HG02623 (cell line): ENCODE data around the gene SLC25A29.
"Not testable (repeated sequence)": the region's sequence is repeated elsewhere in the genome, so short reads cannot be mapped to it uniquely, and the experiment has no call there.

ENCODE experiments used
- ATAC-seq: cut with Tn5 transposase; IDR thresholded peaks from one replicate; pipeline ENCODE4 v1.9.1; 2021; ENCODE audit warnings: moderate library complexity; ENCODE audit not compliant: unreplicated experiment

Gene SLC25A29

DNA sequence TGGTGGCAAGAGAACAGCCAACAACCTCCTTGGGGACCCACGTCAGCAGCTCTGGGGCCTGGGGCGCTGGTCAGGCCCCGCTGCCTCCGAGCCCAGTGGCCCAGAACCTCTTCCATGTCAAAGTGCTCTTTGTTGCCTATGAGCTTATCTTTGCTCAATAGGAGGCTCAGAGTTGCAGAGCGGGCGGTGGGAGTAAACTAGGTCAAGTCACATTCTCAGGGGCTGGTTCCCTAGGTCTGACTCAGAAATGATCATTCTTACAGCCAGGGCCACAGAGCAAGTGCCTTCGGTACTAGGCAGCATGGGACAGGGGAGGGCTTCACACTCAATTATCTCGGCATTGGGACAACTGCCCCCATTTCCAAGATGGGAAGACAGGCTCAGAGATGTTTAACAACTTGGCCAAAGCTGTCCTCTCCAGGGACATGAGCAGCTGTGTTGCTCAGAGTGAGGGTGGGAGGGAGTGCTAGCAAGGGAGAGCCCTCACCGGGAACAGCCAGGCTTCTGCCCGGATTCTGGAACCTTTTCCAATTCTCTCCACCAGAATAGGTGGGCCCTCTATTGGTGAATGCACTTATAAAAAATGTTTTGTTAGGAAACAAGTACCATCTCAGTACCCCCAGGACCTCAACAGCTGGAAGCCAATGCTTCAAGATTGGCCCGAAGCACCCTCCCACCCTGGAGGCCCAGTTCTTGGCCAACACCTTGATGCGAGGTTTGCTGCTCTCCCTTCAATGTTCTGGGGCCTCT, 11.9 kb downstream of the SLC25A29 start:
- ATAC-seq: no peak

- ATAC-seq: no peak
Measured at GRCh38 chr14:100293497-100294212, 12.6 kb downstream of the SLC25A29 start.

DNA sequence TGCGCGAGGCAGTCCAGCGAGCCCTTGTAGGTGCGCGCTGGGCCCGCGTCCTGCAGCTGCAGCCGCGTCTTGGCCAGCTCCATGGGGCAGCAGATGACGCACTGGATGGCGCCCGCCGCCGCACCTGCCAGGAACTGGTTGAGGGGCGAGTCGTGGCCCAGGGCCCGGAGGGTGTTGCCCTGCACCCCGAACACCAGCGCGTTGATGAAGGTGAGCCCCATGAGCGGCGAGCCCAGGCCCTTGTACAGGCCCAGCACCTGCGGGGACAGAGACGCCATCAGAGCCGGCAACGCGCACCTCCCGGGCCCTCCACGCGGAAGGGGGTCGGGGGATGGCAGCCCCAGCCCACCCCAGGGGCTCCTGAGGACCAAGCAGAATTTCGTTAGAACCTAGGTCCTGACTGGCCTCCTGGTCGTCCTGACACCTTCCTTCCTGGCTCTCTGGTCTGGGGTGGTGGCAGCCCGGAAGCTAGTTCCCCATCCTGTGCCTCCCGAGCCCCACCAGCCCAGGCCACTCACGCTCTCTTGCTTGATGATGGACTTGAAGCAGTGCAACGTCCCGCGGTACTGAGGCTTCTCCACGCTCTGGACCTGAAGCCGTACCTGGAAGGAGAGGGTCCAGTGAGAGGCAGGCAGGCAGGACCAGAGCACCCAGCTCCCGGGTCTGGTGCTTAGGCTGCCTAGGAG, 13.3 kb downstream of the SLC25A29 start:
- ATAC-seq: no peak

DNA sequence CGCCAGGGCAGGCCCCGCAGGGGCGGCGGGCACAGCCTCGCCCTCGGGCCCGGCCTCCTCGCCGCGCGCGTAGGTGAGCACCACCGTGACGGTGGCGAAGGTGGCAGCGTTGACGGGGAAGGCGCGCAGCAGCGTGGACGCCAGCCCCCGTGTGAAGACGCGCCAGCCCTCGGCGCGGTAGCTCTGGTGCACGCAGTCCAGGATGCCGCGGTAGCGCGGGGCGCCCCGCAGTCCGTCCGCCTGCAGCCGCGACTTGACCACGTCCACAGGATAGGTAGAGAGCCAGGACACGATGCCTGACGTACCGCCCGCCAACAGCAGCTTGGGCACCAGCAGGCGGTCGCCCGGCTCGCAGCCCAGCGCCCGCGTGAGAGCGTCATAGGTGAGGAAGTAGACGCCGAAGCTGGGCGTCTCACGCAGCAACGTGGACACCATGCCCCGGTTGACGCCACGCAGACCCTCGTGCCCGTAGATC, 13.9 kb downstream of the SLC25A29 start:
- no peak for ATAC-seq

DNA sequence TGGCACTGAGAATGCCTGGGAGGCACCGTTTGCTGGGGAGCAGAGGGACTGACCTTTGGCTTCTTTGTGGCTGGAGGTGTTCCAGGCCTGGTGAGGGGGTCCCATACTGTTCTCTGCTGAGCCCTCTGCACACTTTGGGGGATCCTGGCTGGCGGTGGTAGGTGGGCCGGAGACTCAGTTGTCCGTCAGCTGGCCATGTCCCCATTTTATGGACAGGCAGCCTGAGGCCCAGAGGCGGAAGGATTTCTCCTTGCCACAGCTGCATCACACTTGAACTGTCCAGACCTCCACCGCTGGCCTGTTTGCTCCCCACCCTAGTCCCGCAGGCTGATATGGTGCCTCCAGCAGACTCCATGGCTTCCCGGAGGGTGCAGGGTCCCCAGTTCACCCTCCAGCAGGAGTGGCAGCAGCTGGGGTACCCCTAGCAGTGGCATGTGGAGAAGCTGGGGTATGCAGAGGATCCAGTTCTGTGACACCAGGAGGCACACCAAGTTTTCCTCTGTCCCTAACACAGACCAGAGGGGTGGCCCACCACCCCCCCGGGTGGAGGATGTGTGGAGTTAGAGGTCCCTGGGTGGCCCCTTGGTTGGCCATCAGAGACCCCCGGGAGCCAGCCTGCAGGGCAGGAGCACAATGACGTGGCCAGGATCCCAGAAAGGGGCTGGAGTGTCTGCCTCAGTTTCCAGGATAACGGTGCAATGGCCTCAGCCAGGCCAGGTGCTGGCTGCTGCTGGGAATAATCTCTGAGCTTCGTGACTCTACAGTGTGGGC, 14.8 kb downstream of the SLC25A29 start:
- no peak for ATAC-seq

GRCh38 chr14:100290607-100291304, 15.5 kb downstream of the SLC25A29 start:
- ATAC-seq: no peak

GRCh38 chr14:100289916-100290606, 16.2 kb downstream of the SLC25A29 start:
- no peak for ATAC-seq

- ATAC-seq: no peak
Measured at GRCh38 chr14:100288382-100289185, 17.7 kb downstream of the SLC25A29 start.

- not testable (repeated sequence) for ATAC-seq
Measured at GRCh38 chr14:100287998-100288295, 18.3 kb downstream of the SLC25A29 start.

- ATAC-seq: no peak
Measured at GRCh38 chr14:100287202-100287997, 18.8 kb downstream of the SLC25A29 start.

- ATAC-seq: no peak
Measured at GRCh38 chr14:100286484-100287191, 19.6 kb downstream of the SLC25A29 start.

GRCh38 chr14:100285913-100286400, 20.3 kb downstream of the SLC25A29 start:
- ATAC-seq: no peak

DNA sequence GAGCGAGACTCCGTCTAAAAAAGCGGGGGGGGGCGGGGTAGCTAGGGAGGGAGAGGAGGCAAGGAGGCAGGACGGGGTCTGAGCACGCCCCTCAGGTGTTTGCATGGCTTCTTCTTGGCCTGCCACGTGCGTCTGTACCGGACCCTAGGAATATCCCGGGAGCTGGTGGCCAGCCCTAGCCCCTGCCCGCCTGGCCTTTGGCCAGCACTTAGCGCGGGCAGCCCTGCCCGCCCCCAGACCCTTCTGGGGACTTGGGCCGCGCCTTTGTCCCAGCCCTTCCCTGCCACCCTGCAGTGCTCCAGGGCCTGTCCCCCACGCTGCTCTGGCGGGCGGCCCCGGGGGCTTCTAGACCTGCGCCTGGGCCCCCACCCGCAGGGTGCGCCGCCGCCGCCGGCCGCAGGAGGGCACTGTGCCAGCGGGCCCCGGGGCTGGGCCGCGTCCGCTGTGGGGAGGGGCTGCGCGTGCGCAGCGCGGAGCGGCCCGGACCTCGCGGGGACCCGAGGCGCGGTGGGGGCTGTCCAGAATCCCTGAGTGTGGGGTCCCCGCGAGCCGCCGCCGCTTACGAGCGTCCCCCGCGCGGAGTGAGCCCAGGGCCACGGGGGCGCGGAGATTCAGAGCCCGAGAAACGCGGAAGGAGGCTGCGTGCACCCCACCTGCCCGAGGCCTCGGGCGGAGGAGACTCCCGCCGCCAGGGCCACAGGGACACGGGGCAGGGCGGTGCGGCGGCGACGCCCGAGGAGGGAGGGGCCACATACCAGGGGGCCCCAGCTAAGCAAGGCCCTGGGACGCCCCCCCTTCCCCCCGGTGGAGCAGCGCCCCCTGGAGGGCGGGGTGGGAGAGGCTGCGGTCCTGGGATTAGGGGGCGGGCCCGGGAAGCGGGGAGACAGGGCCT, 21.0 kb downstream of the SLC25A29 start:
- peak; percentile 83 for ATAC-seq

- ATAC-seq: no peak
Measured at GRCh38 chr14:100283984-100284881, 22.0 kb downstream of the SLC25A29 start.

DNA sequence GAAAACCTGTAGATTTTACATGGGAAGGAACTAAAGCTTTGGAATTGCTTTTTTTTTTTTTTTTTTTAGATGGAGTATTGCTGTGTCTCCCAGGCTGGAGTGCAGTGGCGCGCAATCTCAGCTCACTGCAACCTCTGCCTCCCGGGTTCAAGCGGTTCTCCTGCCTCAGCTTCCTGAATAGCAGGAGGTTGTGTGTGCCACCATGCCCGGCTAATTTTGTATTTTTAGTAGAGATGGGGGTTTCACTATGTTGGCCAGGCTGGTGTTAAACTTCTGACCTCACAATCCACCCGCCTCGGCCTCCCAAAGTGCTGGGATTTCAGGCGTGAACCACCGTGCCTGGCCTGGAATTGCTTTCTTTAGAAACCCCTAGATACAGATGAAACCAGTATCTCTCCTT, 22.8 kb downstream of the SLC25A29 start:
- not testable (repeated sequence) for ATAC-seq
